ENCODE data around the gene ARL8B.

DNA sequence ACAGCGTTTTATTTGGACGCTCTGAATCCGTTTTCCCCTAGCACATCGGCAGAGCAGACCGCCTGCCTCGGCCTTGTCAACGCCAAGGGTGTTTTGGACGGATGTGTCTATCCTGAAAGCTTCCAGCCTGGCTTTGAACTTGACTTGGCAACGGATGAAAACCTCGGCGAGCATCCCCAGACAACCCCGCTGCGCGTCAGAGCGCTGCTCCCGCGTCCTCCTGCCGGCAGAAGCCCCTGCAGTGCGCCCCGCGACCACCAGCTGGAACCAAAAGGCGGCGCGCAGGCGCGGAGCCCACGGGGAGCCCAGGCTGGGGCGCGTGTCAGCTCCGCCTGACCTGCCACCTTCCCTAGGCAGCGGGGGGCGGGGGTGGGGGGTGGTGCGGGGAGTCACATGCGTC, 26.2 kb upstream of the ARL8B start:
- TF ChIP-seq CTCF (IDR thresholded peaks at IDR 0.05), result no peak
- TF ChIP-seq POLR2A (IDR thresholded peaks at IDR 0.05), result no peak

Measured in breast epithelium (tissue), 3 donors.